ENCODE data around the gene SBF2.
A peak's percentile ranks its signal among the peaks of the same experiment; 100 is the strongest.

The SBF2 gene

GRCh38 chr11:10304495-10305261 is 10.7 kb upstream of the SBF2 start, which contains the start of gene ADM:
TSS of gene ADM (plus strand) at chr11:10305073. CDS start at chr11:10305701, 628 bp downstream.
- H3K9ac ChIP-seq (ENCODE audit: low read depth, low read length): peak within 1 kb of the TSS; percentile 94
- peak within 1 kb of the TSS; percentile 97 for H3K4me2 ChIP-seq (ENCODE audit: low read length)
- H3K36me3 ChIP-seq (ENCODE audit: insufficient read depth, low read length): peaks cover 23% of the 10 kb centered on the region
- peak within 1 kb of the TSS; percentile 82 for H3K4me3 ChIP-seq (ENCODE audit: low read length)
- peaks cover 48% of the 10 kb centered on the region for H3K4me1 ChIP-seq (ENCODE audit: control insufficient read depth, insufficient read depth, low read length)
- H3K9me3 ChIP-seq (replicated peaks; ENCODE audit: low read length): no peaks in the 10 kb centered on the region
- H3K27me3 ChIP-seq (ENCODE audit: control insufficient read depth, insufficient read depth, low read length): no peaks in the 10 kb centered on the region

- Histone ChIP-seq H3K36me3 (ENCODE audit: insufficient read depth, low read length) (peaks cover 23% of the 10 kb centered on the region), H3K9me3 (replicated peaks; ENCODE audit: low read length) (no peaks in the 10 kb centered on the region), H3K4me3 (ENCODE audit: low read length) (peak overlapping the region; percentile 82), H3K9ac (ENCODE audit: low read depth, low read length) (peak overlapping the region; percentile 94), H3K4me2 (ENCODE audit: low read length) (peak overlapping the region; percentile 97), H3K27me3 (ENCODE audit: control insufficient read depth, insufficient read depth, low read length) (no peaks in the 10 kb centered on the region), H3K4me1 (ENCODE audit: control insufficient read depth, insufficient read depth, low read length) (peaks cover 39% of the 10 kb centered on the region)
Measured at GRCh38 chr11:10303558-10304363, 9.7 kb upstream of the SBF2 start.

- peaks cover 36% of the 10 kb centered on the region for H3K4me1 ChIP-seq (ENCODE audit: control insufficient read depth, insufficient read depth, low read length)
- no peaks in the 10 kb centered on the region for H3K27me3 ChIP-seq (ENCODE audit: control insufficient read depth, insufficient read depth, low read length)
- H3K9ac ChIP-seq (ENCODE audit: low read depth, low read length): peak overlapping the region; percentile 94
- peaks cover 23% of the 10 kb centered on the region for H3K36me3 ChIP-seq (ENCODE audit: insufficient read depth, low read length)
- H3K4me3 ChIP-seq (ENCODE audit: low read length): peak overlapping the region; percentile 82
- no peaks in the 10 kb centered on the region for H3K9me3 ChIP-seq (replicated peaks; ENCODE audit: low read length)
- H3K4me2 ChIP-seq (ENCODE audit: low read length): peak overlapping the region; percentile 97
Measured at GRCh38 chr11:10302744-10303557, 8.9 kb upstream of the SBF2 start.

GRCh38 chr11:10302359-10302743 is 8.3 kb upstream of the SBF2 start:
- Histone ChIP-seq H3K4me3 (ENCODE audit: low read length) (peak overlapping the region; percentile 82), H3K9me3 (replicated peaks; ENCODE audit: low read length) (no peaks in the 10 kb centered on the region), H3K9ac (ENCODE audit: low read depth, low read length) (peak overlapping the region; percentile 94), H3K27me3 (ENCODE audit: control insufficient read depth, insufficient read depth, low read length) (no peaks in the 10 kb centered on the region), H3K4me1 (ENCODE audit: control insufficient read depth, insufficient read depth, low read length) (peaks cover 36% of the 10 kb centered on the region), H3K36me3 (ENCODE audit: insufficient read depth, low read length) (peaks cover 27% of the 10 kb centered on the region), H3K4me2 (ENCODE audit: low read length) (peak overlapping the region; percentile 97)

- peak overlapping the region; percentile 94 for H3K9ac ChIP-seq (ENCODE audit: low read depth, low read length)
- peaks cover 36% of the 10 kb centered on the region for H3K4me1 ChIP-seq (ENCODE audit: control insufficient read depth, insufficient read depth, low read length)
- no peaks in the 10 kb centered on the region for H3K9me3 ChIP-seq (replicated peaks; ENCODE audit: low read length)
- H3K27me3 ChIP-seq (ENCODE audit: control insufficient read depth, insufficient read depth, low read length): no peaks in the 10 kb centered on the region
- H3K4me2 ChIP-seq (ENCODE audit: low read length): peak overlapping the region; percentile 97
- peaks cover 21% of the 10 kb centered on the region for H3K36me3 ChIP-seq (ENCODE audit: insufficient read depth, low read length)
- H3K4me3 ChIP-seq (ENCODE audit: low read length): peak overlapping the region; percentile 82
Measured at GRCh38 chr11:10301656-10302358, 7.8 kb upstream of the SBF2 start.

- Histone ChIP-seq H3K27me3 (ENCODE audit: control insufficient read depth, insufficient read depth, low read length) (no peaks in the 10 kb centered on the region), H3K4me1 (ENCODE audit: control insufficient read depth, insufficient read depth, low read length) (peaks cover 39% of the 10 kb centered on the region), H3K36me3 (ENCODE audit: insufficient read depth, low read length) (peaks cover 4% of the 10 kb centered on the region), H3K9ac (ENCODE audit: low read depth, low read length) (no peak overlapping the region), H3K4me2 (ENCODE audit: low read length) (peak overlapping the region; percentile 32), H3K9me3 (replicated peaks; ENCODE audit: low read length) (no peaks in the 10 kb centered on the region), H3K4me3 (ENCODE audit: low read length) (no peak overlapping the region)
Measured at GRCh38 chr11:10298342-10298741, 4.3 kb upstream of the SBF2 start.

GRCh38 chr11:10295064-10295901 is 1.3 kb upstream of the SBF2 start:
- Histone ChIP-seq H3K4me3 (ENCODE audit: low read length) (peak overlapping the region; percentile 86), H3K27me3 (ENCODE audit: control insufficient read depth, insufficient read depth, low read length) (no peaks in the 10 kb centered on the region), H3K36me3 (ENCODE audit: insufficient read depth, low read length) (peaks cover 8% of the 10 kb centered on the region), H3K9me3 (replicated peaks; ENCODE audit: low read length) (no peaks in the 10 kb centered on the region), H3K4me1 (ENCODE audit: control insufficient read depth, insufficient read depth, low read length) (peaks cover 32% of the 10 kb centered on the region), H3K9ac (ENCODE audit: low read depth, low read length) (peak overlapping the region; percentile 92), H3K4me2 (ENCODE audit: low read length) (peak overlapping the region; percentile 95)

GRCh38 chr11:10294290-10294953 is 403 bp upstream of the SBF2 start:
- Histone ChIP-seq H3K9ac (ENCODE audit: low read depth, low read length) (peak overlapping the region; percentile 92), H3K9me3 (replicated peaks; ENCODE audit: low read length) (no peaks in the 10 kb centered on the region), H3K36me3 (ENCODE audit: insufficient read depth, low read length) (peaks cover 8% of the 10 kb centered on the region), H3K4me2 (ENCODE audit: low read length) (peak overlapping the region; percentile 95), H3K27me3 (ENCODE audit: control insufficient read depth, insufficient read depth, low read length) (no peaks in the 10 kb centered on the region), H3K4me3 (ENCODE audit: low read length) (peak overlapping the region; percentile 86), H3K4me1 (ENCODE audit: control insufficient read depth, insufficient read depth, low read length) (peaks cover 32% of the 10 kb centered on the region)

GRCh38 chr11:10291801-10292638 is 2.0 kb downstream of the SBF2 start:
- Histone ChIP-seq H3K4me3 (ENCODE audit: low read length) (no peak overlapping the region), H3K9ac (ENCODE audit: low read depth, low read length) (peak overlapping the region; percentile 92), H3K36me3 (ENCODE audit: insufficient read depth, low read length) (peaks cover 4% of the 10 kb centered on the region), H3K4me2 (ENCODE audit: low read length) (peak overlapping the region; percentile 95), H3K27me3 (ENCODE audit: control insufficient read depth, insufficient read depth, low read length) (no peaks in the 10 kb centered on the region), H3K4me1 (ENCODE audit: control insufficient read depth, insufficient read depth, low read length) (peaks cover 27% of the 10 kb centered on the region), H3K9me3 (replicated peaks; ENCODE audit: low read length) (no peaks in the 10 kb centered on the region)
